Prostate gland (tissue), 2 donors: Measurements from ENCODE around the gene CEP128.

Source experiments
- POLR2A ChIP-seq: fragments of 450-650 bp; IDR thresholded peaks from one replicate; pipeline ENCODE4 v1.6.1; 2016; ENCODE audit warnings: antibody characterized with exemption, mild to moderate bottlenecking
- POLR2AphosphoS5 ChIP-seq: sonication (generic); formaldehyde crosslinking; IDR thresholded peaks from one replicate; pipeline ENCODE4 v1.6.1; 2017; ENCODE audit warnings: antibody characterized with exemption
- TF ChIP-seq, protein P1 (sequence below), 4 experiments: fragments of 200-600 bp in 2 of 4; fragments of 450-650 bp in 2 of 4; sonication (generic) in 2 of 4; IDR thresholded peaks; 1 replicate in 3 of 4; 2 replicates in 1 of 4; pipeline ENCODE4 v1.5.1; 2016 to 2019; ENCODE audit warnings: antibody characterized with exemption in 4 of 4, mild to moderate bottlenecking in 2 of 4, moderate library complexity in 2 of 4

DNA sequence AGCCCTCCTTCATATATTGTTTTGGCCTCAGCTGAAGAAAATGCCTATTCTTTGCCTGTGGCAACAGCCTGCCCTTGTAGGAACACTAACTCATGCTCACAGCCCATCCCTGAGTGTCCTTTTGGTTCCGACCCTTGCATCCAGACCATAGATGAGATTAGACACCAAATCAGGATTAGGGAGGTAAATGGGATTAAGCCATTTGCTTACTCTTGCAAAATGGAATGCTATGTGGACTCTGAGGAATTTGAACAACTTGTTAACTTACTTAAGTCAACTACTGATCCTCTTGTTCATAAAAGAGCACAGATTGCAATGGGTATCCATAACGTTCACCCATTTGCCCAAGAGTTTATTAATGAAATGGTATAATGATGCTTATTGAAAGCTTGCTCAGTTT, 41.2 kb upstream of the CEP128 start:
- TF ChIP-seq, protein P1, sequence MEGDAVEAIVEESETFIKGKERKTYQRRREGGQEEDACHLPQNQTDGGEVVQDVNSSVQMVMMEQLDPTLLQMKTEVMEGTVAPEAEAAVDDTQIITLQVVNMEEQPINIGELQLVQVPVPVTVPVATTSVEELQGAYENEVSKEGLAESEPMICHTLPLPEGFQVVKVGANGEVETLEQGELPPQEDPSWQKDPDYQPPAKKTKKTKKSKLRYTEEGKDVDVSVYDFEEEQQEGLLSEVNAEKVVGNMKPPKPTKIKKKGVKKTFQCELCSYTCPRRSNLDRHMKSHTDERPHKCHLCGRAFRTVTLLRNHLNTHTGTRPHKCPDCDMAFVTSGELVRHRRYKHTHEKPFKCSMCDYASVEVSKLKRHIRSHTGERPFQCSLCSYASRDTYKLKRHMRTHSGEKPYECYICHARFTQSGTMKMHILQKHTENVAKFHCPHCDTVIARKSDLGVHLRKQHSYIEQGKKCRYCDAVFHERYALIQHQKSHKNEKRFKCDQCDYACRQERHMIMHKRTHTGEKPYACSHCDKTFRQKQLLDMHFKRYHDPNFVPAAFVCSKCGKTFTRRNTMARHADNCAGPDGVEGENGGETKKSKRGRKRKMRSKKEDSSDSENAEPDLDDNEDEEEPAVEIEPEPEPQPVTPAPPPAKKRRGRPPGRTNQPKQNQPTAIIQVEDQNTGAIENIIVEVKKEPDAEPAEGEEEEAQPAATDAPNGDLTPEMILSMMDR (IDR thresholded peaks at IDR 0.05): no peak
- TF ChIP-seq POLR2A: no peak
- TF ChIP-seq POLR2AphosphoS5: no peak
